Erythroblast (primary cell): ENCODE data around the gene HCRTR2.

Experiments
- GATA1 ChIP-seq: IDR thresholded peaks from 2 replicates; pipeline ENCODE4 v1.6.1; 2011; ENCODE audit warnings: low read depth, mild to moderate bottlenecking, control low read depth, low read length, moderate library complexity
- POLR2A ChIP-seq: IDR thresholded peaks from 2 replicates; pipeline ENCODE4 v1.6.1; 2011; ENCODE audit warnings: mild to moderate bottlenecking, low read length

DNA sequence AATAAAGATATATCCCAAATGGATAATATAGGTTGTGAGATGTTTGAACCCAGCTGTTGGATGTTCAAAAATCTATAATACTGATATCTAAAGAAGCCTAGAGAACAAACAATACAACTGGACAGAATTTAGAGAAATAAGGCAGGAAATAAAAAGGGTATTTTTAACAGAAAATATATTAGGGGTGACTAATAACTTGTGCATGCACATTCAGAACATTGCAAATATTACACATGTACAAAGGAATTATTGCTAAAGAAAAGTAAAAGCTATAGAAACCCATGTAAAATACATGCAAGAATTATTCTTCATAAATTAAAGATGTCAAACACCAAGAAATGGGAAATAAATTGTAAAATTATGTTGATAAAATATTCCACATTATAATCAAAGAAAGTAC, 32.7 kb upstream of the HCRTR2 start:
- TF ChIP-seq POLR2A (no peak), GATA1 (no peak)
